Measurements from ENCODE around the gene EML6. TPM values are rescaled to one million over a fixed set of nuclear protein-coding genes. Genes with fewer than 3 reads are reported as not detected.

EML6 gene
- total and polyA plus RNA-seq, 2 of the 8 experiments (the other 6 are each of a cell fraction or from before 2014, with no cell fraction given) = 1.2 to 1.6 TPM

DNA sequence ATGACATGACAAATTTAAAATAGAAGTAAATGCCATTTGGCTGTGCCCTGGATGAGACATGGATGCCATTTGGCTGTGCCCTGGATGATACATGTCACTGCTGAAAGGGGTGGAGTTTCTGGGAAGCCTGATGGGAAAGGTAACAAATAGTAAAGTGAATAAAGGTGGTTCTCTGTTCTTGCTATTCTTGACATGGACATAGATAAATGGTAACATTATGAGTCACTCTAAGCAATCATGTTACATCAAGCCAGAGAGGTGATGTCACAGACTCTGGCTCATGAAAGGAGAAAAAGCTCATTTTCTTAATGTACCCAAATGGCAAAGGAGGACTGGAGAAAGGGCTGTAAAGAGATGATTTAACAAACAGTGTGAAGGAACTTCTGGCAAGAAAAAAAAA is 86.4 kb downstream of the EML6 start:
- no peak overlapping the region for H3K9ac ChIP-seq (replicated peaks in 1 of 4; ENCODE audit: extremely low read depth in 1 of 4, low read depth in 3 of 4, low read length in 3 of 4)
- no peak for DNase-seq (ENCODE audit: low read depth in 1 of 2, low spot score in 2 of 2)
- no peak overlapping the region for H3K4ac ChIP-seq (replicated peaks; ENCODE audit: insufficient read length, low read depth, low read length)
- no peaks in the 10 kb centered on the region for H3K4me1 ChIP-seq (replicated peaks in 1 of 4; ENCODE audit: control insufficient read depth in 3 of 4, insufficient read depth in 4 of 4, low read length in 3 of 4)
- H2AFZ ChIP-seq (ENCODE audit: low read length) = no peak overlapping the region
- H3K56ac ChIP-seq (replicated peaks; ENCODE audit: insufficient read length, low read depth, low read length) = no peak overlapping the region
- no peaks in the 10 kb centered on the region for H4K20me1 ChIP-seq (replicated peaks in 1 of 2; ENCODE audit: control insufficient read depth in 1 of 2, insufficient read depth in 2 of 2, low read length in 2 of 2)
- no peaks in the 10 kb centered on the region; a peak in 1 of 4 replicates for H3K79me2 ChIP-seq (ENCODE audit: control insufficient read depth in 1 of 2, insufficient read depth in 2 of 2, low read length in 2 of 2)
- no peak overlapping the region for H3K4me2 ChIP-seq (ENCODE audit: insufficient read depth in 1 of 2, low read depth in 2 of 2, low read length in 2 of 2)
- H3K14ac ChIP-seq (ENCODE audit: insufficient read length) = no peak overlapping the region
- no peak overlapping the region for H3K4me3 ChIP-seq (ENCODE audit: extremely low read depth in 1 of 4, insufficient read depth in 2 of 4, low read depth in 3 of 4, low read length in 4 of 4)
- no peaks in the 10 kb centered on the region for H3K27me3 ChIP-seq (replicated peaks in 1 of 4; ENCODE audit: control insufficient read depth in 3 of 4, extremely low read depth in 1 of 4, insufficient read depth in 3 of 4, low read length in 3 of 4)
- H2BK5ac ChIP-seq (ENCODE audit: low read depth, low read length) = no peak overlapping the region
- H2BK120ac ChIP-seq (replicated peaks; ENCODE audit: low read depth, low read length) = no peak overlapping the region
- no peak overlapping the region for H3K18ac ChIP-seq (ENCODE audit: extremely low read depth, low read length)
- no peak for TF ChIP-seq SP1 (IDR thresholded peaks at IDR 0.05; ENCODE audit: low read depth, low read length)
- TF ChIP-seq CTBP2 (IDR thresholded peaks at IDR 0.05; ENCODE audit: borderline replicate concordance, insufficient read depth, insufficient read length, low read length) = no peak
- TF ChIP-seq TAF7 (optimal IDR thresholded peaks at IDR 0.05; ENCODE audit: borderline replicate concordance, low read depth, low read length) = no peak
- TF ChIP-seq CHD1 (IDR thresholded peaks at IDR 0.05; ENCODE audit: low read depth, low read length) = no peak
- TF ChIP-seq, protein P1, sequence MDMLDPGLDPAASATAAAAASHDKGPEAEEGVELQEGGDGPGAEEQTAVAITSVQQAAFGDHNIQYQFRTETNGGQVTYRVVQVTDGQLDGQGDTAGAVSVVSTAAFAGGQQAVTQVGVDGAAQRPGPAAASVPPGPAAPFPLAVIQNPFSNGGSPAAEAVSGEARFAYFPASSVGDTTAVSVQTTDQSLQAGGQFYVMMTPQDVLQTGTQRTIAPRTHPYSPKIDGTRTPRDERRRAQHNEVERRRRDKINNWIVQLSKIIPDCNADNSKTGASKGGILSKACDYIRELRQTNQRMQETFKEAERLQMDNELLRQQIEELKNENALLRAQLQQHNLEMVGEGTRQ (IDR thresholded peaks at IDR 0.05; ENCODE audit: low read length) = no peak
- no peak for TF ChIP-seq JUN (IDR thresholded peaks at IDR 0.05; ENCODE audit: low read depth, low read length)
- TF ChIP-seq EGR1 (IDR thresholded peaks at IDR 0.05; ENCODE audit: borderline replicate concordance, low read depth, low read length) = no peak
- TF ChIP-seq, protein P2, sequence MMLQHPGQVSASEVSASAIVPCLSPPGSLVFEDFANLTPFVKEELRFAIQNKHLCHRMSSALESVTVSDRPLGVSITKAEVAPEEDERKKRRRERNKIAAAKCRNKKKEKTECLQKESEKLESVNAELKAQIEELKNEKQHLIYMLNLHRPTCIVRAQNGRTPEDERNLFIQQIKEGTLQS (IDR thresholded peaks at IDR 0.05; ENCODE audit: insufficient read depth, low read depth, low read length) = no peak
- no peak for TF ChIP-seq SUZ12 (IDR thresholded peaks at IDR 0.05; ENCODE audit: low read length)
- no peak for TF ChIP-seq POLR2A (IDR thresholded peaks at IDR 0.05; ENCODE audit: control extremely low read depth in 1 of 2, low read depth in 2 of 2, low read length in 2 of 2)
- no peaks in the 10 kb centered on the region for H3K23me2 ChIP-seq (ENCODE audit: low read depth, low read length)
- CTCF ChIA-PET (ENCODE audit: partially characterized antibody) = interaction anchor here (0.9 kb wide), 1 partner anchor 28 kb away, joined by 3 read pairs; no protein-coding TSS in a partner anchor
- H4K91ac ChIP-seq (replicated peaks; ENCODE audit: insufficient read length, low read length) = no peak overlapping the region
- no peak overlapping the region for H2BK12ac ChIP-seq (ENCODE audit: low read depth, low read length)
- H2AK5ac ChIP-seq (ENCODE audit: low read depth, low read length) = no peak overlapping the region
- H4K8ac ChIP-seq (ENCODE audit: extremely low read depth, insufficient read depth, low read length) = no peak overlapping the region
- POLR2A ChIA-PET (ENCODE audit: partially characterized antibody) = no interaction called here
- H4K5ac ChIP-seq (ENCODE audit: insufficient read length, low read depth, low read length) = no peak overlapping the region
- FAIRE-seq = no peak
- H3K27ac ChIP-seq (ENCODE audit: low read depth, low read length) = no peak overlapping the region
- no peak overlapping the region for H2BK20ac ChIP-seq (ENCODE audit: low read length)
- no peaks in the 10 kb centered on the region for H3K9me3 ChIP-seq (ENCODE audit: insufficient read depth in 2 of 2, low read depth in 1 of 2, low read length in 1 of 2)
- H3K36me3 ChIP-seq (ENCODE audit: control insufficient read depth in 2 of 4, insufficient read depth in 4 of 4, low read length in 3 of 4) = no peaks in the 10 kb centered on the region
- no peak overlapping the region for H2BK15ac ChIP-seq (ENCODE audit: low read length)
- H3K23ac ChIP-seq (ENCODE audit: insufficient read length) = no peak overlapping the region
- no peaks in the 10 kb centered on the region for H3K79me1 ChIP-seq (ENCODE audit: low read depth, low read length)
